ENCODE data around the gene DOK5.

The DOK5 gene

GRCh38 chr20:54661880-54662465, 186.6 kb downstream of the DOK5 start:
- Mint-ChIP-seq H3K9me3 (no peaks in the 10 kb centered on the region), H3K4me3 (no peak overlapping the region), H3K36me3 (ENCODE audit: low read depth) (no peaks in the 10 kb centered on the region), H3K4me1 (ENCODE audit: low read depth) (no peaks in the 10 kb centered on the region), H3K27ac (no peak overlapping the region), H3K27me3 (ENCODE audit: low read depth) (peaks cover 4% of the 10 kb centered on the region)

GRCh38 chr20:54665812-54666211, 190.4 kb downstream of the DOK5 start:
- Mint-ChIP-seq H3K4me1 (ENCODE audit: low read depth) (peaks cover 6% of the 10 kb centered on the region), H3K36me3 (ENCODE audit: low read depth) (no peaks in the 10 kb centered on the region), H3K27me3 (ENCODE audit: low read depth) (peaks cover 9% of the 10 kb centered on the region), H3K9me3 (no peaks in the 10 kb centered on the region), H3K4me3 (no peak overlapping the region), H3K27ac (no peak overlapping the region)

GRCh38 chr20:54668271-54669039, 193.1 kb downstream of the DOK5 start:
- peaks cover 6% of the 10 kb centered on the region for H3K4me1 Mint-ChIP-seq (ENCODE audit: low read depth)
- H3K9me3 Mint-ChIP-seq = no peaks in the 10 kb centered on the region
- H3K27me3 Mint-ChIP-seq (ENCODE audit: low read depth) = peaks cover 9% of the 10 kb centered on the region
- no peaks in the 10 kb centered on the region for H3K36me3 Mint-ChIP-seq (ENCODE audit: low read depth)
- H3K4me3 Mint-ChIP-seq = no peak overlapping the region
- H3K27ac Mint-ChIP-seq = no peak overlapping the region

GRCh38 chr20:54669040-54669363, 193.6 kb downstream of the DOK5 start:
- H3K36me3 Mint-ChIP-seq (ENCODE audit: low read depth) = no peaks in the 10 kb centered on the region
- no peak overlapping the region for H3K4me3 Mint-ChIP-seq
- no peaks in the 10 kb centered on the region for H3K9me3 Mint-ChIP-seq
- H3K4me1 Mint-ChIP-seq (ENCODE audit: low read depth) = peaks cover 6% of the 10 kb centered on the region
- no peak overlapping the region for H3K27ac Mint-ChIP-seq
- H3K27me3 Mint-ChIP-seq (ENCODE audit: low read depth) = peaks cover 9% of the 10 kb centered on the region

- H3K4me1 Mint-ChIP-seq (ENCODE audit: low read depth) = no peaks in the 10 kb centered on the region
- peaks cover 6% of the 10 kb centered on the region for H3K27me3 Mint-ChIP-seq (ENCODE audit: low read depth)
- no peak overlapping the region for H3K27ac Mint-ChIP-seq
- H3K9me3 Mint-ChIP-seq = no peaks in the 10 kb centered on the region
- no peak overlapping the region for H3K4me3 Mint-ChIP-seq
- H3K36me3 Mint-ChIP-seq (ENCODE audit: low read depth) = no peaks in the 10 kb centered on the region
Measured at GRCh38 chr20:54678253-54678652, 202.9 kb downstream of the DOK5 start.

- Mint-ChIP-seq H3K27me3 (ENCODE audit: low read depth) (peaks cover 6% of the 10 kb centered on the region), H3K4me3 (no peak overlapping the region), H3K27ac (no peak overlapping the region), H3K4me1 (ENCODE audit: low read depth) (no peaks in the 10 kb centered on the region), H3K36me3 (ENCODE audit: low read depth) (no peaks in the 10 kb centered on the region), H3K9me3 (no peaks in the 10 kb centered on the region)
Measured at GRCh38 chr20:54680439-54680838, 205.0 kb downstream of the DOK5 start.

GRCh38 chr20:54680872-54681619, 205.7 kb downstream of the DOK5 start:
- Mint-ChIP-seq H3K27me3 (ENCODE audit: low read depth) (peaks cover 6% of the 10 kb centered on the region), H3K27ac (no peak overlapping the region), H3K4me3 (no peak overlapping the region), H3K9me3 (no peaks in the 10 kb centered on the region), H3K36me3 (ENCODE audit: low read depth) (no peaks in the 10 kb centered on the region), H3K4me1 (ENCODE audit: low read depth) (no peaks in the 10 kb centered on the region)

GRCh38 chr20:54681869-54682268, 206.5 kb downstream of the DOK5 start:
- H3K4me1 Mint-ChIP-seq (ENCODE audit: low read depth) = no peaks in the 10 kb centered on the region
- H3K4me3 Mint-ChIP-seq = no peak overlapping the region
- H3K27me3 Mint-ChIP-seq (ENCODE audit: low read depth) = peaks cover 6% of the 10 kb centered on the region
- H3K27ac Mint-ChIP-seq = no peak overlapping the region
- no peaks in the 10 kb centered on the region for H3K9me3 Mint-ChIP-seq
- H3K36me3 Mint-ChIP-seq (ENCODE audit: low read depth) = no peaks in the 10 kb centered on the region

- H3K27me3 Mint-ChIP-seq (ENCODE audit: low read depth) = no peaks in the 10 kb centered on the region
- no peaks in the 10 kb centered on the region for H3K9me3 Mint-ChIP-seq
- no peaks in the 10 kb centered on the region for H3K4me1 Mint-ChIP-seq (ENCODE audit: low read depth)
- no peak overlapping the region for H3K27ac Mint-ChIP-seq
- H3K4me3 Mint-ChIP-seq = no peak overlapping the region
- H3K36me3 Mint-ChIP-seq (ENCODE audit: low read depth) = no peaks in the 10 kb centered on the region
Measured at GRCh38 chr20:54688476-54688875, 213.1 kb downstream of the DOK5 start.

- H3K36me3 Mint-ChIP-seq (ENCODE audit: low read depth) = no peaks in the 10 kb centered on the region
- H3K9me3 Mint-ChIP-seq = no peaks in the 10 kb centered on the region
- H3K4me1 Mint-ChIP-seq (ENCODE audit: low read depth) = no peaks in the 10 kb centered on the region
- H3K27me3 Mint-ChIP-seq (ENCODE audit: low read depth) = no peaks in the 10 kb centered on the region
- H3K4me3 Mint-ChIP-seq = no peak overlapping the region
- H3K27ac Mint-ChIP-seq = no peak overlapping the region
Measured at GRCh38 chr20:54690323-54690722, 214.9 kb downstream of the DOK5 start.

- no peaks in the 10 kb centered on the region for H3K9me3 Mint-ChIP-seq
- no peaks in the 10 kb centered on the region for H3K27me3 Mint-ChIP-seq (ENCODE audit: low read depth)
- no peaks in the 10 kb centered on the region for H3K36me3 Mint-ChIP-seq (ENCODE audit: low read depth)
- H3K27ac Mint-ChIP-seq = no peak overlapping the region
- no peaks in the 10 kb centered on the region for H3K4me1 Mint-ChIP-seq (ENCODE audit: low read depth)
- no peak overlapping the region for H3K4me3 Mint-ChIP-seq
Measured at GRCh38 chr20:54691327-54691726, 215.9 kb downstream of the DOK5 start.

- no peaks in the 10 kb centered on the region for H3K4me1 Mint-ChIP-seq (ENCODE audit: low read depth)
- no peaks in the 10 kb centered on the region for H3K27me3 Mint-ChIP-seq (ENCODE audit: low read depth)
- H3K9me3 Mint-ChIP-seq = no peaks in the 10 kb centered on the region
- H3K4me3 Mint-ChIP-seq = no peak overlapping the region
- H3K36me3 Mint-ChIP-seq (ENCODE audit: low read depth) = no peaks in the 10 kb centered on the region
- H3K27ac Mint-ChIP-seq = no peak overlapping the region
Measured at GRCh38 chr20:54692168-54692887, 216.9 kb downstream of the DOK5 start.

- Mint-ChIP-seq H3K36me3 (ENCODE audit: low read depth) (no peaks in the 10 kb centered on the region), H3K27me3 (ENCODE audit: low read depth) (no peaks in the 10 kb centered on the region), H3K9me3 (no peaks in the 10 kb centered on the region), H3K4me3 (no peak overlapping the region), H3K27ac (no peak overlapping the region), H3K4me1 (ENCODE audit: low read depth) (no peaks in the 10 kb centered on the region)
Measured at GRCh38 chr20:54694516-54694915, 219.1 kb downstream of the DOK5 start.

- Mint-ChIP-seq H3K27ac (no peak overlapping the region), H3K36me3 (ENCODE audit: low read depth) (no peaks in the 10 kb centered on the region), H3K4me3 (no peak overlapping the region), H3K4me1 (ENCODE audit: low read depth) (no peaks in the 10 kb centered on the region), H3K9me3 (no peaks in the 10 kb centered on the region), H3K27me3 (ENCODE audit: low read depth) (no peaks in the 10 kb centered on the region)
Measured at GRCh38 chr20:54698373-54698772, 223.0 kb downstream of the DOK5 start.

Data from T-helper 1 cell treated with Interleukin-12 subunit alpha and Interleukin-12 subunit beta and Interleukin-4 antibody, amounts not matched to agents 30 μg/mL and 1 μg/mL, for 36 hours (primary cell).